HCT116 (cell line): ENCODE results near the gene HSD17B12. TPM values are rescaled to one million over a fixed set of nuclear protein-coding genes. Genes with fewer than 3 reads are reported as not detected.

Experiments used
- ATAC-seq: fragments of 200-7000 bp; cut with Tn5 transposase; 2 replicates; pipeline ENCODE4 v1.9.1; 2020; ENCODE audit warnings: mild to moderate bottlenecking, moderate library complexity
- BruUV-seq: library from RNA; stranded (reverse); fragments of 400-500 nt; replicated peaks from 2 replicates; lab custom pipeline; 2021; lab: Mats Ljungman, UMichigan
- CTCF ChIA-PET: fragments of 300-600 bp; sonication (Branson Sonifier 250); formaldehyde crosslinking; loops from one replicate; lab custom pipeline; 2021; ENCODE audit warnings: antibody characterized with exemption; lab: Charles Lee
- POLR2A ChIA-PET: fragments of 300-600, 350-600 bp; sonication (Branson Sonifier 250); formaldehyde crosslinking; loops from one replicate; lab custom pipeline; 2021; ENCODE audit warnings: antibody characterized with exemption; lab: Charles Lee
- RAD21 ChIA-PET, 2 experiments: fragments of 300-600 bp; sonication (Branson Sonifier 250); formaldehyde crosslinking; loops; one replicate each; lab custom pipeline; 2023; ENCODE audit warnings: low total read pairs in 2 of 2; ENCODE audit not compliant: uncharacterized antibody in 2 of 2, unreplicated experiment in 2 of 2, low non-redundant PET in 1 of 2; lab: Charles Lee
- DNase-seq: peaks from one replicate; pipeline ENCODE4 v3.0.0-alpha.2; 2010; ENCODE audit warnings: low read depth, low spot score
- H2AFZ ChIP-seq: fragments of 200-600 bp; shearing (Covaris generic), sonication (generic); 2 replicates; pipeline ENCODE4 v1.6.1; 2017; ENCODE audit warnings: low read depth, mixed run types, mixed read lengths, antibody characterized with exemption, low read length; ENCODE audit not compliant: poor library complexity, severe bottlenecking
- H3K27ac ChIP-seq: 2 replicates; pipeline ENCODE4 v1.5.1; 2012; ENCODE audit warnings: low read depth, low read length
- H3K27me3 ChIP-seq: fragments of 200-600 bp; sonication (generic); 2 replicates; pipeline ENCODE4 v1.6.1; 2016; ENCODE audit warnings: mixed run types, low read length, mixed read lengths; ENCODE audit not compliant: insufficient read depth
- H3K36me3 ChIP-seq, 2 experiments: fragments of 200-500 bp in 1 of 2; fragments of 200-600 bp in 1 of 2; sonication (Bioruptor generic) in 1 of 2; sonication (generic) in 1 of 2; 2 replicates each; pipeline versions ENCODE4 v1.5.1 to v1.6.1; 2014 to 2016; ENCODE audit warnings: low read length in 2 of 2, inconsistent platforms in 1 of 2, mixed read lengths in 1 of 2, mixed run types in 1 of 2; ENCODE audit not compliant: insufficient read depth in 2 of 2, control insufficient read depth in 1 of 2
- H3K4me1 ChIP-seq, 2 experiments: fragments of 200-600 bp in 1 of 2; sonication (generic) in 1 of 2; 2 replicates each; pipeline versions ENCODE4 v1.5.1 to v1.6.1; 2012 to 2017; ENCODE audit warnings: low read length in 2 of 2, inconsistent platforms in 1 of 2, mild to moderate bottlenecking in 1 of 2, mixed read lengths in 1 of 2, mixed run types in 1 of 2, moderate library complexity in 1 of 2; ENCODE audit not compliant: insufficient read depth in 2 of 2, control insufficient read depth in 1 of 2
- H3K4me2 ChIP-seq: fragments of 200-600 bp; sonication (generic); 2 replicates; pipeline ENCODE4 v1.6.1; 2017; ENCODE audit warnings: mixed run types, low read length, mixed read lengths
- H3K4me3 ChIP-seq, 2 experiments: fragments of 200-600 bp in 1 of 2; sonication (generic) in 1 of 2; replicated peaks in 1 of 2; 2 replicates each; pipeline ENCODE4 v1.5.1; 2011 to 2016; ENCODE audit warnings: low read length in 2 of 2, control low read depth in 1 of 2, low read depth in 1 of 2, mild to moderate bottlenecking in 1 of 2, mixed read lengths in 1 of 2, mixed run types in 1 of 2
- H3K79me2 ChIP-seq: fragments of 200-600 bp; sonication (generic); 2 replicates; pipeline ENCODE4 v1.6.1; 2017; ENCODE audit warnings: mild to moderate bottlenecking, mixed run types, low read length, moderate library complexity, mixed read lengths; ENCODE audit not compliant: insufficient read depth
- H3K9ac ChIP-seq: fragments of 200-600 bp; sonication (generic); 2 replicates; pipeline ENCODE4 v1.6.1; 2016; ENCODE audit warnings: low read length, mixed read lengths
- H3K9me2 ChIP-seq: fragments of 200-600 bp; sonication (generic), shearing (Covaris generic); 2 replicates; pipeline ENCODE4 v1.6.1; 2017; ENCODE audit warnings: mixed run types, mild to moderate bottlenecking, moderate library complexity; ENCODE audit not compliant: insufficient read depth
- H3K9me3 ChIP-seq, 2 experiments: fragments of 200-500 bp in 1 of 2; fragments of 200-600 bp in 1 of 2; sonication (Bioruptor generic) in 1 of 2; sonication (generic) in 1 of 2; 2 replicates each; pipeline ENCODE4 v1.6.1; 2014 to 2017; ENCODE audit warnings: low read length in 2 of 2, mixed read lengths in 2 of 2, inconsistent platforms in 1 of 2, low read depth in 1 of 2, mild to moderate bottlenecking in 1 of 2, mixed run types in 1 of 2, moderate library complexity in 1 of 2; ENCODE audit not compliant: control insufficient read depth in 1 of 2, insufficient read depth in 1 of 2
- H4K20me1 ChIP-seq: fragments of 200-600 bp; sonication (generic), shearing (Covaris generic); 2 replicates; pipeline ENCODE4 v1.6.1; 2017; ENCODE audit warnings: mixed run types, mild to moderate bottlenecking, moderate library complexity; ENCODE audit not compliant: insufficient read depth
- CBX3 ChIP-seq: IDR thresholded peaks from 2 replicates; pipeline ENCODE4 v1.6.1; 2012; ENCODE audit warnings: low read depth
- CEBPB ChIP-seq: IDR thresholded peaks from 2 replicates; pipeline ENCODE4 v1.6.1; 2012; ENCODE audit warnings: low read depth
- FOSL1 ChIP-seq: IDR thresholded peaks from 2 replicates; pipeline ENCODE4 v1.6.1; 2012; ENCODE audit warnings: low read depth
- JUND ChIP-seq: IDR thresholded peaks from 2 replicates; pipeline ENCODE4 v1.6.1; 2012
- POLR2A ChIP-seq: IDR thresholded peaks from 2 replicates; pipeline ENCODE4 v1.7.0; 2011; ENCODE audit warnings: borderline replicate concordance; ENCODE audit not compliant: insufficient read depth, insufficient read length; ENCODE audit errors: extremely low read depth
- TCF7L2 ChIP-seq: IDR thresholded peaks from 2 replicates; pipeline ENCODE4 v1.7.0; 2011; ENCODE audit warnings: borderline replicate concordance, inconsistent platforms; ENCODE audit not compliant: insufficient read depth, insufficient read length; ENCODE audit errors: extremely low read depth
- YY1 ChIP-seq: IDR thresholded peaks from 2 replicates; pipeline ENCODE4 v1.6.1; 2011; ENCODE audit warnings: low read length, low read depth, moderate library complexity, mild to moderate bottlenecking; ENCODE audit not compliant: insufficient replicate concordance; ENCODE audit errors: extremely low read depth
- ZFX ChIP-seq: fragments of 450-650 bp; IDR thresholded peaks from 2 replicates; pipeline ENCODE4 v1.6.1; 2017
- intact Hi-C: fragments of 100-400 bp; cut with micrococcal nuclease; formaldehyde crosslinking; loops from 2 replicates; pipeline ENCODE4 v1.10.0; 2022
- total RNA-seq: library from RNA; stranded (reverse); gene quantifications from one replicate; pipeline ENCODE4 v1.2.1, GENCODE V29; 2021; ENCODE audit not compliant: unreplicated experiment
- TF ChIP-seq, protein P1 (sequence below): IDR thresholded peaks from 2 replicates; pipeline ENCODE4 v1.6.1; 2011; ENCODE audit warnings: mild to moderate bottlenecking, low read length, moderate library complexity; ENCODE audit not compliant: insufficient replicate concordance; ENCODE audit errors: extremely low read depth
- TF ChIP-seq, protein P2 (sequence below), 3 experiments: fragments of 200-600 bp in 1 of 3; sonication (generic) in 1 of 3; IDR thresholded peaks in 2 of 3; conservative IDR thresholded peaks in 1 of 3; 2 replicates each; pipeline ENCODE4 v1.5.1; 2012 to 2017; ENCODE audit warnings: low read depth in 2 of 3, low read length in 2 of 3, antibody characterized with exemption in 1 of 3, borderline replicate concordance in 1 of 3, control low read depth in 1 of 3, mild to moderate bottlenecking in 1 of 3, mixed read lengths in 1 of 3, mixed run types in 1 of 3, moderate library complexity in 1 of 3; ENCODE audit not compliant: insufficient read depth in 1 of 3
- TF ChIP-seq, protein P3 (sequence below): IDR thresholded peaks from 2 replicates; pipeline ENCODE4 v1.6.1; 2012

The HSD17B12 gene
- total RNA-seq, 1 experiment from 2014 or later, result 83.7 TPM

DNA sequence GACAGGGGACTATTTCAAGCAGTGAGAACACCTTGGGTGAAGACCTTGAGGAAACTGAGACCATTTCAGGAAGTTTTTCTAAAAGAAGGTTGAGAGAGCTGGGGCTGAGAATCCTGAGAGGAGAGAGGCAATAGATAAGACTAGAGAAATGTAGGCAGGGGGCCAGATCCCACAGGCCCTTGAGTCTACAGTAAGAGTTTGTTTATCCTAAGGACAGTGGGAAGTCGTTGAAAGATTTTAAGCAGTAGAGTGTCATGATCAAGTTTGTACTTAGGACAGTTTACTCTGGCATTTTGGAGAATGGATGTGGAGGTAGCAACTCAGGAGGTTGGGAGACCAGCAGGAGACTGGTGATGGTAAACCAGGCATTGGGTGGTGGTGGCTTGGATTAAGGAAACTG is 17.1 kb downstream of the HSD17B12 start:
- no peak overlapping the region for H2AFZ ChIP-seq
- ATAC-seq, result no peak
- H3K4me2 ChIP-seq, result no peak overlapping the region
- CTCF ChIA-PET, result no interaction called here
- no TSS peak for BruUV-seq
- no peak overlapping the region for H3K4me3 ChIP-seq
- H3K79me2 ChIP-seq, result peaks cover 76% of the 10 kb centered on the region
- no peak for DNase-seq
- peaks cover 0 to 4% of the 10 kb centered on the region in 2 experiments; a peak in 1 of 4 replicates for H3K36me3 ChIP-seq
- no peak overlapping the region for H3K9ac ChIP-seq
- TF ChIP-seq ZFX (no peak), POLR2A (no peak), TCF7L2 (no peak), JUND (no peak), CEBPB (no peak), CBX3 (no peak), YY1 (no peak), FOSL1 (no peak)
- TF ChIP-seq, protein P1, sequence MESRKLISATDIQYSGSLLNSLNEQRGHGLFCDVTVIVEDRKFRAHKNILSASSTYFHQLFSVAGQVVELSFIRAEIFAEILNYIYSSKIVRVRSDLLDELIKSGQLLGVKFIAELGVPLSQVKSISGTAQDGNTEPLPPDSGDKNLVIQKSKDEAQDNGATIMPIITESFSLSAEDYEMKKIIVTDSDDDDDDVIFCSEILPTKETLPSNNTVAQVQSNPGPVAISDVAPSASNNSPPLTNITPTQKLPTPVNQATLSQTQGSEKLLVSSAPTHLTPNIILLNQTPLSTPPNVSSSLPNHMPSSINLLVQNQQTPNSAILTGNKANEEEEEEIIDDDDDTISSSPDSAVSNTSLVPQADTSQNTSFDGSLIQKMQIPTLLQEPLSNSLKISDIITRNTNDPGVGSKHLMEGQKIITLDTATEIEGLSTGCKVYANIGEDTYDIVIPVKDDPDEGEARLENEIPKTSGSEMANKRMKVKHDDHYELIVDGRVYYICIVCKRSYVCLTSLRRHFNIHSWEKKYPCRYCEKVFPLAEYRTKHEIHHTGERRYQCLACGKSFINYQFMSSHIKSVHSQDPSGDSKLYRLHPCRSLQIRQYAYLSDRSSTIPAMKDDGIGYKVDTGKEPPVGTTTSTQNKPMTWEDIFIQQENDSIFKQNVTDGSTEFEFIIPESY, result no peak
- TF ChIP-seq, protein P2, sequence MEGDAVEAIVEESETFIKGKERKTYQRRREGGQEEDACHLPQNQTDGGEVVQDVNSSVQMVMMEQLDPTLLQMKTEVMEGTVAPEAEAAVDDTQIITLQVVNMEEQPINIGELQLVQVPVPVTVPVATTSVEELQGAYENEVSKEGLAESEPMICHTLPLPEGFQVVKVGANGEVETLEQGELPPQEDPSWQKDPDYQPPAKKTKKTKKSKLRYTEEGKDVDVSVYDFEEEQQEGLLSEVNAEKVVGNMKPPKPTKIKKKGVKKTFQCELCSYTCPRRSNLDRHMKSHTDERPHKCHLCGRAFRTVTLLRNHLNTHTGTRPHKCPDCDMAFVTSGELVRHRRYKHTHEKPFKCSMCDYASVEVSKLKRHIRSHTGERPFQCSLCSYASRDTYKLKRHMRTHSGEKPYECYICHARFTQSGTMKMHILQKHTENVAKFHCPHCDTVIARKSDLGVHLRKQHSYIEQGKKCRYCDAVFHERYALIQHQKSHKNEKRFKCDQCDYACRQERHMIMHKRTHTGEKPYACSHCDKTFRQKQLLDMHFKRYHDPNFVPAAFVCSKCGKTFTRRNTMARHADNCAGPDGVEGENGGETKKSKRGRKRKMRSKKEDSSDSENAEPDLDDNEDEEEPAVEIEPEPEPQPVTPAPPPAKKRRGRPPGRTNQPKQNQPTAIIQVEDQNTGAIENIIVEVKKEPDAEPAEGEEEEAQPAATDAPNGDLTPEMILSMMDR (IDR thresholded peaks at IDR 0.05 in 2 of 3, conservative IDR thresholded peaks at IDR 0.05 in 1 of 3; ENCODE audit: borderline replicate concordance in 1 of 3, insufficient read depth in 1 of 3, low read depth in 2 of 3, low read length in 2 of 3), result no peak
- TF ChIP-seq, protein P3, sequence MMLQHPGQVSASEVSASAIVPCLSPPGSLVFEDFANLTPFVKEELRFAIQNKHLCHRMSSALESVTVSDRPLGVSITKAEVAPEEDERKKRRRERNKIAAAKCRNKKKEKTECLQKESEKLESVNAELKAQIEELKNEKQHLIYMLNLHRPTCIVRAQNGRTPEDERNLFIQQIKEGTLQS, result no peak
- no peak overlapping the region for H3K27ac ChIP-seq
- intact Hi-C loops, result no loop called here
- H4K20me1 ChIP-seq, result no peaks in the 10 kb centered on the region
- POLR2A ChIA-PET, result no interaction called here
- H3K9me2 ChIP-seq, result no peaks in the 10 kb centered on the region
- 0 out of 4 replicates have a peak, but pooled peaks cover 0 to 8% of the 10 kb centered on the region in 2 experiments for H3K9me3 ChIP-seq
- no peaks in the 10 kb centered on the region for H3K27me3 ChIP-seq
- H3K4me1 ChIP-seq, result no peaks in the 10 kb centered on the region
- RAD21 ChIA-PET, result no interaction called here
